ENCODE results near the gene SENP8. TPM values are rescaled to one million over a fixed set of nuclear protein-coding genes. Genes with fewer than 3 reads are reported as not detected.

SENP8 gene
- total and polyA plus RNA-seq, 2 of the 8 experiments (the other 6 are each of a cell fraction or from before 2014, with no cell fraction given): 4.1 to 6.0 TPM

DNA sequence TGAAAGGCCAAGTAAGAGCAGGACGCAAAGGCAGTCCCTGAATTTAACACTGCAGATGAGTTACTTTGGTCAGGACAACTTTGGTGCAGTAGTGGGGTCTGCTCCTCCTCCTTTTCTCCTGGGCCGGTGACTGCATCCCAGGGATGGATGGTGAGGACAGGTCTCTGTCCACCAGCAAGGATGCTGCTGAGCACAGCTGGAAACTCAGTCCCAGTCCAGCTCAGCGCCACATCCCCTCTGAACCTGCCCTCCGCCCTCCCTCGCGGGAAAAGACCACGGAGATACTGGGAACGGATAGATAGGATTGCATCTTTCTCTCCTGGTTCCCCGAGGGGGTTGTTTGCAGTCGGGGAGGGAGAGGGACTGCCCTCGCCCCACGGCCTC is 65.6 kb downstream of the SENP8 start (continued):
- TF ChIP-seq, protein P1, sequence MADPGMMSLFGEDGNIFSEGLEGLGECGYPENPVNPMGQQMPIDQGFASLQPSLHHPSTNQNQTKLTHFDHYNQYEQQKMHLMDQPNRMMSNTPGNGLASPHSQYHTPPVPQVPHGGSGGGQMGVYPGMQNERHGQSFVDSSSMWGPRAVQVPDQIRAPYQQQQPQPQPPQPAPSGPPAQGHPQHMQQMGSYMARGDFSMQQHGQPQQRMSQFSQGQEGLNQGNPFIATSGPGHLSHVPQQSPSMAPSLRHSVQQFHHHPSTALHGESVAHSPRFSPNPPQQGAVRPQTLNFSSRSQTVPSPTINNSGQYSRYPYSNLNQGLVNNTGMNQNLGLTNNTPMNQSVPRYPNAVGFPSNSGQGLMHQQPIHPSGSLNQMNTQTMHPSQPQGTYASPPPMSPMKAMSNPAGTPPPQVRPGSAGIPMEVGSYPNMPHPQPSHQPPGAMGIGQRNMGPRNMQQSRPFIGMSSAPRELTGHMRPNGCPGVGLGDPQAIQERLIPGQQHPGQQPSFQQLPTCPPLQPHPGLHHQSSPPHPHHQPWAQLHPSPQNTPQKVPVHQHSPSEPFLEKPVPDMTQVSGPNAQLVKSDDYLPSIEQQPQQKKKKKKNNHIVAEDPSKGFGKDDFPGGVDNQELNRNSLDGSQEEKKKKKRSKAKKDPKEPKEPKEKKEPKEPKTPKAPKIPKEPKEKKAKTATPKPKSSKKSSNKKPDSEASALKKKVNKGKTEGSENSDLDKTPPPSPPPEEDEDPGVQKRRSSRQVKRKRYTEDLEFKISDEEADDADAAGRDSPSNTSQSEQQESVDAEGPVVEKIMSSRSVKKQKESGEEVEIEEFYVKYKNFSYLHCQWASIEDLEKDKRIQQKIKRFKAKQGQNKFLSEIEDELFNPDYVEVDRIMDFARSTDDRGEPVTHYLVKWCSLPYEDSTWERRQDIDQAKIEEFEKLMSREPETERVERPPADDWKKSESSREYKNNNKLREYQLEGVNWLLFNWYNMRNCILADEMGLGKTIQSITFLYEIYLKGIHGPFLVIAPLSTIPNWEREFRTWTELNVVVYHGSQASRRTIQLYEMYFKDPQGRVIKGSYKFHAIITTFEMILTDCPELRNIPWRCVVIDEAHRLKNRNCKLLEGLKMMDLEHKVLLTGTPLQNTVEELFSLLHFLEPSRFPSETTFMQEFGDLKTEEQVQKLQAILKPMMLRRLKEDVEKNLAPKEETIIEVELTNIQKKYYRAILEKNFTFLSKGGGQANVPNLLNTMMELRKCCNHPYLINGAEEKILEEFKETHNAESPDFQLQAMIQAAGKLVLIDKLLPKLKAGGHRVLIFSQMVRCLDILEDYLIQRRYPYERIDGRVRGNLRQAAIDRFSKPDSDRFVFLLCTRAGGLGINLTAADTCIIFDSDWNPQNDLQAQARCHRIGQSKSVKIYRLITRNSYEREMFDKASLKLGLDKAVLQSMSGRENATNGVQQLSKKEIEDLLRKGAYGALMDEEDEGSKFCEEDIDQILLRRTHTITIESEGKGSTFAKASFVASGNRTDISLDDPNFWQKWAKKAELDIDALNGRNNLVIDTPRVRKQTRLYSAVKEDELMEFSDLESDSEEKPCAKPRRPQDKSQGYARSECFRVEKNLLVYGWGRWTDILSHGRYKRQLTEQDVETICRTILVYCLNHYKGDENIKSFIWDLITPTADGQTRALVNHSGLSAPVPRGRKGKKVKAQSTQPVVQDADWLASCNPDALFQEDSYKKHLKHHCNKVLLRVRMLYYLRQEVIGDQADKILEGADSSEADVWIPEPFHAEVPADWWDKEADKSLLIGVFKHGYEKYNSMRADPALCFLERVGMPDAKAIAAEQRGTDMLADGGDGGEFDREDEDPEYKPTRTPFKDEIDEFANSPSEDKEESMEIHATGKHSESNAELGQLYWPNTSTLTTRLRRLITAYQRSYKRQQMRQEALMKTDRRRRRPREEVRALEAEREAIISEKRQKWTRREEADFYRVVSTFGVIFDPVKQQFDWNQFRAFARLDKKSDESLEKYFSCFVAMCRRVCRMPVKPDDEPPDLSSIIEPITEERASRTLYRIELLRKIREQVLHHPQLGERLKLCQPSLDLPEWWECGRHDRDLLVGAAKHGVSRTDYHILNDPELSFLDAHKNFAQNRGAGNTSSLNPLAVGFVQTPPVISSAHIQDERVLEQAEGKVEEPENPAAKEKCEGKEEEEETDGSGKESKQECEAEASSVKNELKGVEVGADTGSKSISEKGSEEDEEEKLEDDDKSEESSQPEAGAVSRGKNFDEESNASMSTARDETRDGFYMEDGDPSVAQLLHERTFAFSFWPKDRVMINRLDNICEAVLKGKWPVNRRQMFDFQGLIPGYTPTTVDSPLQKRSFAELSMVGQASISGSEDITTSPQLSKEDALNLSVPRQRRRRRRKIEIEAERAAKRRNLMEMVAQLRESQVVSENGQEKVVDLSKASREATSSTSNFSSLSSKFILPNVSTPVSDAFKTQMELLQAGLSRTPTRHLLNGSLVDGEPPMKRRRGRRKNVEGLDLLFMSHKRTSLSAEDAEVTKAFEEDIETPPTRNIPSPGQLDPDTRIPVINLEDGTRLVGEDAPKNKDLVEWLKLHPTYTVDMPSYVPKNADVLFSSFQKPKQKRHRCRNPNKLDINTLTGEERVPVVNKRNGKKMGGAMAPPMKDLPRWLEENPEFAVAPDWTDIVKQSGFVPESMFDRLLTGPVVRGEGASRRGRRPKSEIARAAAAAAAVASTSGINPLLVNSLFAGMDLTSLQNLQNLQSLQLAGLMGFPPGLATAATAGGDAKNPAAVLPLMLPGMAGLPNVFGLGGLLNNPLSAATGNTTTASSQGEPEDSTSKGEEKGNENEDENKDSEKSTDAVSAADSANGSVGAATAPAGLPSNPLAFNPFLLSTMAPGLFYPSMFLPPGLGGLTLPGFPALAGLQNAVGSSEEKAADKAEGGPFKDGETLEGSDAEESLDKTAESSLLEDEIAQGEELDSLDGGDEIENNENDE (IDR thresholded peaks at IDR 0.05; ENCODE audit: insufficient replicate concordance, low read length): no peak
- no peak for TF ChIP-seq KDM5A (IDR thresholded peaks at IDR 0.05; ENCODE audit: low read length)
- TF ChIP-seq TEAD4 (IDR thresholded peaks at IDR 0.05; ENCODE audit: low read depth, low read length): no peak
- no peak for TF ChIP-seq NANOG (IDR thresholded peaks at IDR 0.05; ENCODE audit: insufficient read depth, low read depth, low read length, poor library complexity, severe bottlenecking)
- no peak for TF ChIP-seq BRCA1 (IDR thresholded peaks at IDR 0.05; ENCODE audit: low read depth, low read length)
- no peak for TF ChIP-seq RBBP5 (IDR thresholded peaks at IDR 0.05; ENCODE audit: borderline replicate concordance, low read depth, low read length)
- TF ChIP-seq ASH2L (IDR thresholded peaks at IDR 0.05; ENCODE audit: low read length): no peak
